Stimulated activated CD4-positive, alpha-beta T cell treated with anti-CD3 and anti-CD28 coated beads, Interleukin-12 subunit alpha, Interleukin-12 subunit beta, amount 100 ng/mL, for 48 hours (primary cell): ENCODE data around the gene RBM19.

Experiments
- DNase-seq, 3 donors: peaks; one replicate each; pipeline ENCODE4 v3.0.0-alpha.2; 2020; ENCODE audit warnings: low read depth in 2 of 3, low spot score in 1 of 3

Gene RBM19

GRCh38 chr12:113860950-113861349 lies 105.2 kb downstream of the RBM19 start:
- DNase-seq = no peak

- no peak for DNase-seq
Measured at GRCh38 chr12:113860059-113860820, 105.9 kb downstream of the RBM19 start.

- no peak for DNase-seq
Measured at GRCh38 chr12:113858841-113859386, 107.2 kb downstream of the RBM19 start.

GRCh38 chr12:113857371-113857770 lies 108.8 kb downstream of the RBM19 start:
- DNase-seq = no peak

GRCh38 chr12:113855998-113856397 lies 110.1 kb downstream of the RBM19 start:
- no peak for DNase-seq

- DNase-seq = no peak
Measured at GRCh38 chr12:113854385-113855142, 111.6 kb downstream of the RBM19 start.

GRCh38 chr12:113853491-113853890 lies 112.6 kb downstream of the RBM19 start:
- no peak for DNase-seq

GRCh38 chr12:113852695-113853490 lies 113.2 kb downstream of the RBM19 start:
- DNase-seq = no peak

- no peak for DNase-seq
Measured at GRCh38 chr12:113852264-113852663, 113.9 kb downstream of the RBM19 start.

GRCh38 chr12:113850309-113851056 lies 115.6 kb downstream of the RBM19 start:
- DNase-seq = no peak

GRCh38 chr12:113847856-113848255 lies 118.3 kb downstream of the RBM19 start:
- DNase-seq = no peak

- no peak for DNase-seq
Measured at GRCh38 chr12:113846883-113847755, 119.0 kb downstream of the RBM19 start.

GRCh38 chr12:113845900-113846674 lies 120.0 kb downstream of the RBM19 start:
- no peak for DNase-seq

- no peak for DNase-seq
Measured at GRCh38 chr12:113844495-113845210, 121.5 kb downstream of the RBM19 start.

GRCh38 chr12:113842699-113843098 lies 123.4 kb downstream of the RBM19 start:
- DNase-seq = no peak

- DNase-seq = no peak
Measured at GRCh38 chr12:113841786-113842185, 124.3 kb downstream of the RBM19 start.

- no peak for DNase-seq
Measured at GRCh38 chr12:113840401-113841042, 125.6 kb downstream of the RBM19 start.

- no peak for DNase-seq
Measured at GRCh38 chr12:113838896-113839295, 127.2 kb downstream of the RBM19 start.
